GM12801 (cell line): Measurements from ENCODE around the gene SPSB4.

Experiments
- TF ChIP-seq, protein P1 (sequence below): IDR thresholded peaks from one replicate; pipeline ENCODE4 v1.5.1; 2011; ENCODE audit warnings: control low read depth; ENCODE audit not compliant: insufficient read length; ENCODE audit errors: extremely low read depth

Gene SPSB4

DNA sequence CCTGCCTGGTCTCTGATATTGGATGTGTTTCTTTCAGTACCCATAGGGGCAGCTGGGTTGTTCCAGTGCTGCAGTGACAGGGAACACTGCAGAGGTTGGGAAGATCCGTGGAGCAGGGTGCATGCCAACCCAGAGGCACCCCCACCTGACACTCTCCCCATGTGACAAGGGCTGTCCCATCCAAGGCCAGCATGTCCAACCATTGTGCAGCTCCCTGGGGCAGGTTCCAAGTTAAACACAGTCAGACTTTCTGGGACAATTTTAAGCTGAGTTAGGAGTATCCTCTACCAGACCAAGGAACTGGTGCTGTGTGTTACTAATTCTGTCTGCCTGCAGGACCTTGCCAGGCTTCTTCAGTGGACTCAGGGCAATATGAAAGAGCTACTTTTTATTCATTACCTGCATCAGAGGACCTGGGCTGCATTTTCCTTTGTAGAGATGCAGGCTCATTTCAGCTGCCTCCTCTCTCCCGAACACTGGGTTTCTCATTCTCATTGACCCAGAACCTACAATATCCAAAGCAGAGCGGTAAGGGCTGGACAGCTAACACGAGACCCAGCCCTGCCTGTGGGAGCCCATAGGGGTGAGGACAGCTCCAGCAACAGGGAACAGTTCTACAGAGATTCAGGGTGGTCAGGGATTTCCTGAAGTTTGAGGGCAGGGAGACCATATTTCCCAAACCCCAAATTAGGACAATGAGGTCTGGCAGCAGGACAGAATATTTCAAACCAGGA, 72.7 kb downstream of the SPSB4 start:
- TF ChIP-seq, protein P1, sequence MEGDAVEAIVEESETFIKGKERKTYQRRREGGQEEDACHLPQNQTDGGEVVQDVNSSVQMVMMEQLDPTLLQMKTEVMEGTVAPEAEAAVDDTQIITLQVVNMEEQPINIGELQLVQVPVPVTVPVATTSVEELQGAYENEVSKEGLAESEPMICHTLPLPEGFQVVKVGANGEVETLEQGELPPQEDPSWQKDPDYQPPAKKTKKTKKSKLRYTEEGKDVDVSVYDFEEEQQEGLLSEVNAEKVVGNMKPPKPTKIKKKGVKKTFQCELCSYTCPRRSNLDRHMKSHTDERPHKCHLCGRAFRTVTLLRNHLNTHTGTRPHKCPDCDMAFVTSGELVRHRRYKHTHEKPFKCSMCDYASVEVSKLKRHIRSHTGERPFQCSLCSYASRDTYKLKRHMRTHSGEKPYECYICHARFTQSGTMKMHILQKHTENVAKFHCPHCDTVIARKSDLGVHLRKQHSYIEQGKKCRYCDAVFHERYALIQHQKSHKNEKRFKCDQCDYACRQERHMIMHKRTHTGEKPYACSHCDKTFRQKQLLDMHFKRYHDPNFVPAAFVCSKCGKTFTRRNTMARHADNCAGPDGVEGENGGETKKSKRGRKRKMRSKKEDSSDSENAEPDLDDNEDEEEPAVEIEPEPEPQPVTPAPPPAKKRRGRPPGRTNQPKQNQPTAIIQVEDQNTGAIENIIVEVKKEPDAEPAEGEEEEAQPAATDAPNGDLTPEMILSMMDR: no peak

DNA sequence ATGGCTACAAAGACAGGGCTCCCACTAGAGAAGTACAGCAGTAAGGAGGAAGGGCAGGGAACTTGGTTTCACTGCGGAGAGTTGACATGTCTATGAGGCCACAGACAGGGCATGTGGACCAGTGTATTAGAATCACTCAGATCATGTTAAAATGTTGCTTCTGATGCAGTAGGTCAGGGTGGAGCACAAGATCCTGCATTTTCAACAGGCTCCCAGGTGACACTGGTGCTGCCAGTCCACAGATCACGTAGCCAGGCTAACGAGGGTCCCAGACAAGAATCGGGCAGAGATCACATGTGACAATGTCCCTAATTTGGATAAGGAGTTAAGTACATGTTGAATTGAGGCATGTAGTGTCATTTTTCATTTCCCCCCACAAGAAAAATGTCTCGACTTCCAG, 73.6 kb downstream of the SPSB4 start:
- TF ChIP-seq, protein P1: no peak

DNA sequence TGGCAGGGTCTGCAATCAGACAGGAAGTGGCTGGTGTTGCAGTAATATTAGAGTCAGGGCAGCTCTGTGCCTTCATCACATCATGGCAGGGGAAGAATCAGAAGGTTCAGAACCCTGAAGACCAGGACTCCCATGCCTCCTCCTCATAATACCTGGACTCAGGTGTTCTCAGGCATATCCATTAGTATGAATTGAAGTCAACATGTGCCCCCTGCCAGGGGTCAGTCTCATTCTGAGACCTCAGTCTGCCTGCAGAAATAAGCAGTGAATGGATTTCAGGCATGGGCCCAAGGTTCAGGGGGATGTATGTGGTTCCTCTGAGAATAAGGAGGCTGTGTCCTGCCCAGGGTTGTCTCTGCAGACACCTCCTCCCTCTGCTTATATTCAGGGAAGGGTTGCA, 74.2 kb downstream of the SPSB4 start:
- TF ChIP-seq, protein P1: no peak

DNA sequence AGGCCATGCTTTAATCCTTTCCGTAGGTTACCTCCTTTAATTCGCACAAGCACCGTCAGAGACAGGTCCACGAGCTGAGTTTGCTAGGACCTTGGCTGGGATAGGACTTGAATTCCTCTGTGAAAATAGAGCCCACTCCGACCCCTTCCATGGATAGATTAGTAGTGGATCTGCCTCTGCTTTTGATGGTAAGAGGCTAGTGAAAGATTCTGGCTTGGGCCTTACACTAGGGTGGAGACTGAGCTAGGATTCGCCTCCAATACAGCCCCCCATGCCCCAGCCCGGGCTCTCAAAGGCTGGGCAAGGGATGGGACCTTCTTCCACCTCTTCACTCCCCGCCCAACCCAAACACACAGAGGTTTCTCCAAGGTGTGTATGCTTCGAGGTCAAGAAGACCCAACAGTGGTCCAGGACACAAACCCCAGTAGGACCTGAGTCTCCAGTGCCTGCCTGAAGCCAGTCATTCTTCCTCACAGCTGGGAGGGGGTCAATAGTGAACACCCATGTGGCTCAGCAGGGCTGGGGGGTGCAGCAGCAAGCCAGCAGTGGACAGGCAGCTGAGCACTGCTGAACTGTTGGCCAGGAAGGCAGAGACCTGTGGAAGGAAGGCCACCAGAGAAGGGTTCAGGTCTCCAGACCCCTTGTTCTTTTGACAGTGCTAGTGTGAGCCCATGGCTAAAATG, 75.7 kb downstream of the SPSB4 start:
- TF ChIP-seq, protein P1: no peak

DNA sequence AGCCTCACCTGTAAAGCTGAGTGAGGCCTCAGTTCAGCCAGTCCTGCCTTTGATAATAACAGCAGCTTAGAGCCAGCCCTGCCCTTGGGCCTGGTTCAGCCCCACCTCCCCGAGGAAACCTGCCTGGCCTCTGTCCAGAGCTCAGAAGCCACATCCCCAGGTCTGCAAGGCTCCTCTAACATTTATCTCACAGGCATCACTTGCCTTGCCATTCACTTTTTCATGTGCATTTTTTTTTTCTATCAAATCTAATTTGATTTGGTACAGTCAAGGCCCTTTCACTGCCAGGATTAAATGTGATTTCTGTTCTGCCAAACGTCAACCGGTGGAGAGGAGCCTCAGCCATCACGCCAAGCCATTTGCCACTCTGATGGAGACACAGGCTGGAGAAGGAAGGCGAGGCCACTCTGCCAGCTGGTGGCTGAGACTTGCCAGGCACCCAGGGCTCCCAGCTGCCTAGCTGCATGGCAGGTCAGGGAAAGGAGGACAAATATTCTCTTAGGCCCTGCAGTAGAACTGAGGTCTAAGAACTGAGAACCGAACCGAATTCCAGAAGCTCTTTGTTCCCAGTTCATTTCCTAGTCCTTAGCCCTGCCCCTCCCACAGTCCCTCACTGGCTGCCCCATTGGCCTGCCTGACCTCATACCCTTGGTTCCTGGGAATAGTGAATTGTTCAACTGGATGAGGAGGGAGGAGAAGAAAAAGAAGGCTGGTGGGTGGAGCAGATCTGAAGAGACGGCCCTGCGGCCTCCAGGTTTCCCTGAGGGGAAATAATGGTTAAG, 76.4 kb downstream of the SPSB4 start:
- TF ChIP-seq, protein P1: no peak

DNA sequence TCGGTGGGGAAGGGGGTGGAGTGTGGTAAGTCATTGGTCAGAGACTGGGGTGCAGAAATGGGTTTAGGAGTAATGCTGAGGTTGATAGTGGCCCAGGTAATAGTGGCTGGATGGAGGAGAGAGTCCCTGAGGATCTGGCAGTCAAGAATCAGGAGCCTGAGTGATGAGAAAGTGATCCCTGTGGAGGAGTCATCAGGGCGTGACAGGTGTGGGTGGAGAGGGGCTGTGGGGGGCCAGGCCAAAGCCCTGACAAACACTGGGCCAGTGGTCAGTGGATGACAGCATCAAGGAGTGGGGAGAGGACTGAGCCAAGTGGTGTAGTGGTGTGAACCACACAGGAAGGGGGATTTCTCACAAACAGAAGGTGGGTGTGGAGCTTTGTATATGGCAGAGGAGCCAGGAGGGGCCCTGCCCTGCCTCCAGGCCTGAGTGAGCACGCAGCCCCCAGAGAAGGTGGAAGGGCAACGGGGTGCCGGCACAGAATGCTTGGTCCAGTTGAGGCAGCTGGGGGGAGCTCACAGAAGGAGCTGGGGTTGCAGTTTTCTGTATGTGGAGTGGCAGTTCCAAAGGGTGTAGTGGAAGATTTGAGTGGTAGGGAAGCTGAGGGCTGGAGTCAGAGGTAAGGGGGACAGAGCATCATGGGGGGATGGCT, 77.1 kb downstream of the SPSB4 start:
- TF ChIP-seq, protein P1: no peak

DNA sequence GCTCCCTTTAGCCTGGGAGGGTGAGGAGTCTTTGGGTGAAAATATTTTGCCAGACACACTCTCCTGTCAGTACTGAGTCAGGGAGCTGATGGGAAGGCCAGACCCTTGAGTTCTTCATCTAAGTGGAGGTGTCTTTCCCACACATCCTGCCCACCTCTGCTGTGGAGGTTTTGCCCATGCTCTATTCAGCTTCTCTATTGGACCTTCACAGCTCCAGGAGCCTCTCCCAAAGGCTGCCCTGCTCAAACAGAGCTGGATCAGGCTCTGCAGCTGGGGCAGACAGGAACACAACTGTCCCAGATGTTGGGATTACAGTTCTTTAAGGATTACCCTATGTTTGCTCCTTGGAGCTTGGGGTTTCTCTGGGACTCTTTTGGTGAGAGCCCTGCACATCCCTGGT, 77.9 kb downstream of the SPSB4 start:
- TF ChIP-seq, protein P1: no peak
